GM12874 (cell line): ENCODE data around the gene RMND1.
A peak's percentile ranks its signal among the peaks of the same experiment; 100 is the strongest.

Experiments used
- TF ChIP-seq, protein P1 (sequence below): IDR thresholded peaks from 2 replicates; pipeline ENCODE4 v1.5.1; 2011; ENCODE audit warnings: low read depth, mild to moderate bottlenecking, control low read depth, low read length, moderate library complexity; ENCODE audit not compliant: insufficient read depth

RMND1 gene

DNA sequence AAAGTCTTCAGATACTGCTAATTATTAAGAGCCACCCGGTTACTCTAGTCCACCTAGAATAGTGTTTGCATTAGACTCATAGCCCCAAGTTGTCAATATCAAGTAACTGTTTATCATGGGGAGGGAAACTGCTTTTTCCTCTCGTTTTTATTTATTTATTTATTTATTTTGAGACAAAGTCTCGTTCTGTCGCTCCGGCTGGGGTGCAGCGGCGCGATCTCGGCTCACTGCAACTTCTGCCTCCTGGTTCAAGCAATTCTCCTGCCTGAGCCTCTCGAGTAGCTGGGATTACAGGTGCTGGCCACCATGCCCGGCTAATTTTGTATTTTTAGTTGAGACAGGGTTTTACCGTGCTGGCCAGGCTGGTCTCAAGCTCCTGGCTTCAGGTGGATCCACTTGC, 25.8 kb upstream of the RMND1 start:
- TF ChIP-seq, protein P1, sequence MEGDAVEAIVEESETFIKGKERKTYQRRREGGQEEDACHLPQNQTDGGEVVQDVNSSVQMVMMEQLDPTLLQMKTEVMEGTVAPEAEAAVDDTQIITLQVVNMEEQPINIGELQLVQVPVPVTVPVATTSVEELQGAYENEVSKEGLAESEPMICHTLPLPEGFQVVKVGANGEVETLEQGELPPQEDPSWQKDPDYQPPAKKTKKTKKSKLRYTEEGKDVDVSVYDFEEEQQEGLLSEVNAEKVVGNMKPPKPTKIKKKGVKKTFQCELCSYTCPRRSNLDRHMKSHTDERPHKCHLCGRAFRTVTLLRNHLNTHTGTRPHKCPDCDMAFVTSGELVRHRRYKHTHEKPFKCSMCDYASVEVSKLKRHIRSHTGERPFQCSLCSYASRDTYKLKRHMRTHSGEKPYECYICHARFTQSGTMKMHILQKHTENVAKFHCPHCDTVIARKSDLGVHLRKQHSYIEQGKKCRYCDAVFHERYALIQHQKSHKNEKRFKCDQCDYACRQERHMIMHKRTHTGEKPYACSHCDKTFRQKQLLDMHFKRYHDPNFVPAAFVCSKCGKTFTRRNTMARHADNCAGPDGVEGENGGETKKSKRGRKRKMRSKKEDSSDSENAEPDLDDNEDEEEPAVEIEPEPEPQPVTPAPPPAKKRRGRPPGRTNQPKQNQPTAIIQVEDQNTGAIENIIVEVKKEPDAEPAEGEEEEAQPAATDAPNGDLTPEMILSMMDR: no peak

DNA sequence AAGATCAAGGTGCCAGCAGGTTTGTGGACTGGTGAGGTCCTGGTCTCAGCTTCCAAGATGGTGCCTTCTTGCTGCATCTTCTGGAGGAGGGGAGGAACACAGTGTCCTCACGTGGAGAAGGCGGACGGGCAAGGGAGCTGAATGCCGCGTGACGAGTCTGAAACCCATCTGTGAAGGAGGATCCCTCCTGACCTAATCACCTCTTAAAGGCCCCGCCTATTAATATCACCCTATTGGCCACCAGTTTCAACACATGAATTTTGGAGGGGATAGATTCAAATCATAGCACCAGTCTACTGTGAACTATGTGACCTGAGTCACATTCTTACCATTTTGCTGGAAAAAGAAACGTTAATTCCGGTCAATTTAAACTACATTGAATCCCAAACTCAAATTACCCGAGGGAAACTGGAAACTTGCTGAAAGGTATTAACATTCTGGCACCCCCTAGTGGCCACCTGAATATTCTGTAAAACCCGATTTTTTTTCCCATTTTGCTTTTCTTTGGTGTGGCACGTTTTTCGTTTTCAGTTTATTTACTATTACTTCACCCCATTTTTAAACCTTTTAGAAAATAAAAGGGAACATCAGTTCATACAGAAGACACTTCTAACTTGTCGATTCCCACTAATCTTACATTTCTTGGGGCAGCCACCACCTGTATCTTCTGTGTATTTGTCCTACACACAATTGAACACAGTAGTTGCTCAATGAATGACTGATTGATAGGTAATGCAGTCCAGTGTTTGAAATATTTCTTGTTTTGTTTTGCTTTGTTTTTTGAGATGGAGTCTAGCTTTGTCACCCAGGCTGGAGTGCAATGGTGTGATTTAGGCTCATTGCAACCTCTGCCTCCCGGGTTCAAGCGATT, 24.0 kb upstream of the RMND1 start:
- TF ChIP-seq, protein P1: peak; percentile 61

DNA sequence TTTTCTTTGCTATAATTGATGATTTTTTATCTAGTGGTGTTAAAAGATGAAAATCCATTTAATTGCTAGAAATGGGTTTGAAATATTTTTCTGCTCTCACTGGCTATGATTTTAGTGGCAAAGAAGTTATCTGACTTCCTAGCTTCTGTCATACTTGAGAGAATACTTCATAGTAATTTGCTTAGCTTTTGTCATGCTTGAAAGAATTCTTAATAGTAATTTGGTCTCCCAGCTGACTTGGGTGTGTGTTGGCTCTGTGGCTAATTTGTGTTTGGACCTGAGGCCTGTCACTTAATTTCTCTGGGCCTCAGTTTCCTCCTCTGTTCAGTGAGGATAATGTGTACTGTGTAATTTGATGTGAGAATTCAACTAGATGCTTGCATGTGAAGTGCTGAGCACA, 12.8 kb upstream of the RMND1 start:
- TF ChIP-seq, protein P1: no peak

DNA sequence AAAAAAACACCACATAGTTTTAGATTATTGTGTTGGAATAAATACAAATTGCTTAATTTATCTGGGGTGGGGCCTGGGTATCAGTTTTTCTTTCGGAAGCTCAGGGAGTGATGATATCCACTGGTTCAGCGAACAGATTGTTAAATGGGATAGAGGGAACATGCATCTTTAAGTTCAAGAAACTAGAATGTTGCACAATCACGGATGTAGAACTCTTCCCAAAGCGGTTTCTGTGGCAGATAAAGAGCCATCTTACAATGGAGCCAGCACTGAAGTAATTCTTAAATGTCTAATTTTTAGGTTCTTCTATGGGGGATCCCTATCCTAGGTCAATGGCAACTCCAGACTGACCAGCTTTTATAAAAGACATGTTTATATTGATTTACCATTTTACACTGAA, 9.7 kb upstream of the RMND1 start:
- TF ChIP-seq, protein P1: no peak

DNA sequence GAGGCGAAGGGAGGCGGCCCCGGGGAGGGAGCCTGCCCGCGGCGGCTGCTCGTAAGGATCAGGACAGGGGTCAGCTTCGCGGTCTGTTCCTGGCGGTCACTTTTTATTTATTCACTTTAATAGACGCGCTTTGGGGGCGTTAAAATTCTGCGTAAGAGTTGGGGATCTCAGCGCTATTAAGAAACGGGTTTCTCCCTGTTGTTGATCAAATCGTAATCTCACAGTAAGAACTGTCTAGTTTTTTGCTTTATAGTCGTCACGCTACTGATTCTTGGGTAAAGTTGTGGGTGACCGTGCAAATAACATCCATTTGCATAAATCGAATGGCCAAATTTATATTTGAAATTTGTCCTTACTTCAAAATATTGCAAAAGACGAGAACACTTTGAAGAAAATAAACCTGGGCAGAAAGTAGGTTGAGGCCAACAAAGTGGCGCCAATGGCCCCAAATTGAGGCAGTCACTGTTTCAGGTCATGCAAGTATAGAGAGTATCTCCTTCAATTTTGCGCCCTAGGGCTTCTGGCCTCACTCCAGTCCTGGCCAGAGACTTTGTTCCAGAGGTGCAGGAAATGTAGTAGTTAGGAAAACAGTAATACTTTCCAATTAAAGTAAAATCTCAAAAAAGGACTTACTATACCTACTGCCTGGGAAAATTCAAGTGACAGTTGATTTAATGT, 963 bp upstream of the RMND1 start:
- TF ChIP-seq, protein P1: no peak

DNA sequence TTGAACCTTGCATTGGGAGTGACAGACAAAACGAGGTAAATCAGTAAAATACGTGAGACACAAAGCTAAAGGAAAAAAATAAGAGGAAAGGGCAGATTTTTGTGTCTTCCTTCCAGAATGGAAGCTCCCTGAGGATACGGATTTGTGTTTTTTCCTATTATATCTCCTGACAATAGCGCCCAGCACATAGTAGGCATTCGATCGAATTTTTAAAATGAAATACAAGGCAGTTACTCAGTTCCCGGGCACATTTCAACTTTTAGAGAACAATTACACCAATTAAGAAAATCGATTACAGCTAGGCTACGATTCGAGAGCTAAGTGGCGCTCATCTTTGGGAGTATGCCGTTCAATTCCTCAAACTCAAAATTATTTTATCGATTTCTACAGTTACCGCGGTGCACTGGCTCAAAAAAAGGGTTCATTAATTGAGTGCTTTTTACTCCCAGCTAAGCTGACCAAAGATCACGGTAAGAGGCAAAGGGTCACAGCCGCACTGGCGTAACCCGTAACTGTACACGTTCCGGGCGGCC, 443 bp downstream of the RMND1 start:
- TF ChIP-seq, protein P1: no peak

DNA sequence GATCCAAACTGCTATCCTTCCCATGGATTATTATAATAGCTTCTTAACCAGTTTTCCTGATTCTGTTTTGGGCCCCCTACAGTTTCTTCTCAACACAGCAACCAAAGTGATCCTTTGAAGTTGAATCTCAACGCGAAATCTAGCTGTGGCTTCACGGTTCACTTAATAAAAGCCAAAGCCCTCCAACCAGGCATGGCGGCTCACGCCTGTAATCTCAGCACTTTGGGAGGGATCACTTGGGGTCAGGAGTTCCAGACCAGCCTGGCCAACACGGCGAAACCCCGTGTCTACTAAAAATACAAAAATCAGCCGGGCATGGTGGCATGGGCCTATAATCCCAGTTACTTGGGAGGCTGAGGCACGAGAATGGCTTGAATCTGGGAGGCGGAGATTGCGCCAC, 3.3 kb downstream of the RMND1 start:
- TF ChIP-seq, protein P1: no peak
